Measurements from ENCODE around the gene ESR1. TPM values are rescaled to one million over a fixed set of nuclear protein-coding genes. Genes with fewer than 3 reads are reported as not detected.
A peak's percentile ranks its signal among the peaks of the same experiment; 100 is the strongest.
"Not testable (repeated sequence)": the region's sequence is repeated elsewhere in the genome, so short reads cannot be mapped to it uniquely, and the experiment has no call there.

Gene ESR1
- total and polyA plus RNA-seq, 4 donors, result 0.05 to 16.1 (median 6.3) TPM

DNA sequence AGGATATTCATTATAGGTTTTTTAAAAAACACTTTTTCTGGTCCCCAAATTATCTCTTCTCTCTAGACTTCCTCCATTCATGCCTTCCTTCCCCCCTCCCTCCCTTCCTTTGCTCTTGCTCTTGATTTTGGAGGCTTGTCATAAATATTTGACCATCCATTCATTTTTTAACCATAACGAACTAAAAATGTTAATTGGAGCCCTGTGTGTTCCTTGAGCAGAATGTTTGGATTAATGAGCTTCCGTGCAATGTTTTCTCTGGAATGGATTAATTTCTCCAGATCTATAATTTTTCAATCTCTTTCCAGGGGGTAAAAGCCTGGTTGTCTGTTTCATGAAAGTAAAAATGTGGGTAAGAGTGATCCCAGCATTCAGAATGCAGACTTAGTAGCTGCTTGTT, 155.5 kb downstream of the ESR1 start:
- Histone ChIP-seq H3K9me3 (ENCODE audit: control insufficient read depth in 4 of 4, low read length in 3 of 4) (no peaks in the 10 kb centered on the region), H3K4me3 (ENCODE audit: low read depth in 1 of 3, low read length in 3 of 3) (no peak overlapping the region), H3K27me3 (ENCODE audit: control insufficient read depth in 4 of 4, insufficient read depth in 4 of 4, low read length in 3 of 4) (no peaks in the 10 kb centered on the region), H3K9ac (ENCODE audit: low read depth in 1 of 2, low read length in 2 of 2) (no peak overlapping the region), H3K27ac (ENCODE audit: low read depth in 1 of 2, low read length in 2 of 2) (peak overlapping the region in 1 of 2 donors; percentile 20), H3K4me1 (ENCODE audit: control insufficient read depth in 4 of 4, insufficient read depth in 4 of 4, low read length in 3 of 4) (no peaks in the 10 kb centered on the region), H3K36me3 (ENCODE audit: control insufficient read depth in 4 of 4, insufficient read depth in 3 of 4, low read depth in 1 of 4, low read length in 3 of 4) (no peaks in the 10 kb centered on the region)
- no peak for DNase-seq (ENCODE audit: low spot score)
- 65% methylated on average over 2 of the region's 2 CpGs for WGBS
- TF ChIP-seq, protein P1, sequence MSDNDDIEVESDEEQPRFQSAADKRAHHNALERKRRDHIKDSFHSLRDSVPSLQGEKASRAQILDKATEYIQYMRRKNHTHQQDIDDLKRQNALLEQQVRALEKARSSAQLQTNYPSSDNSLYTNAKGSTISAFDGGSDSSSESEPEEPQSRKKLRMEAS (IDR thresholded peaks at IDR 0.05), result no peak
- no peak for TF ChIP-seq RAD21 (IDR thresholded peaks at IDR 0.05)
- no peak for TF ChIP-seq YY1 (IDR thresholded peaks at IDR 0.05)

DNA sequence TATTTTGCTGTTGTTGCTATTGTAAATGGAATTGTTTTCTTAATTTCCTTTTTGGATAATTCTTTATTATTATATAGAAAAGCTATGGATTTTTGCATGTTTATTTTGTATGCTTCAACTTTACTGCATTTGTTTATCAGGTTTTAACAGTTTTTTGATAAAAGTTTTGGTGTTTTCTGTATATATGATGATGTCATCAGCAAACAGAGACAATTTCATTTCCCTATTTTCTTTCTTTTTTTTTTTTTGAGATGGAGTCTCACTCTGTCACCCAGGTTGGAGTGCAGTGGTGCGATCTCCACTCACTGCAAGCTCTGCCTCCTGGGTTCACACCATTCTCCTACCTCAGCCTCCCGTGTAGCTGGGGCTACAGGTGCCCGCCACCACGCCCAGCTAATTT, 156.9 kb downstream of the ESR1 start:
- not testable (repeated sequence) for H3K9ac ChIP-seq (ENCODE audit: low read depth in 1 of 2, low read length in 2 of 2); H3K9me3 ChIP-seq (ENCODE audit: control insufficient read depth in 4 of 4, low read length in 3 of 4); H3K27me3 ChIP-seq (ENCODE audit: control insufficient read depth in 4 of 4, insufficient read depth in 4 of 4, low read length in 3 of 4); DNase-seq (ENCODE audit: low spot score); H3K4me3 ChIP-seq (ENCODE audit: low read depth in 1 of 3, low read length in 3 of 3); H3K36me3 ChIP-seq (ENCODE audit: control insufficient read depth in 4 of 4, insufficient read depth in 3 of 4, low read depth in 1 of 4, low read length in 3 of 4); H3K27ac ChIP-seq (ENCODE audit: low read depth in 1 of 2, low read length in 2 of 2); H3K4me1 ChIP-seq (ENCODE audit: control insufficient read depth in 4 of 4, insufficient read depth in 4 of 4, low read length in 3 of 4)
- WGBS, result 96% methylated on average over 4 of the region's 4 CpGs

DNA sequence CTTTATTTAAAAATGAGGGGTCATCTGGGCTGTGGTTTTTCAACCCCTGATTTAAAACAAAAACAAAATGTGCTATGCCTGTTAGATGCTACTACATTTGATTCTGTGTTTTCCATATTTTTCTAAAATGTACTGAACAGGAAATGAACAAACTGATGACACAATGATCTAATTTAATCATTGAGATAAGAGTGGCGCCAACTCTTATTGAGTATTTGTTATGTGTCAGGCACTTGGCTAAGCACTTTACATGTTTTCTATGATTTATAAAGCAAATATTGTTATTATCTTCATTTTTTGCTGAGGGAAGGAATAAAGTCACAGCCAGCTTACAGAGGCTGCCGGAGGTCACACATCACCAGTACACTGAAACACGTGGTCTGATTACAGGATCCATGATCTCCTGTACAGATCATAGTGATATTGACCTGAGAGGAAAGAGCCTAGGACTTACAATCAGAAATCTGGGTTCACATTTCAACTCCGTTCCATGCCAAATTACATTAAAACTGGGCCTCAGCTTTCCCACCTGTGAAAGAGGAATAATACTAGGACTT, 166.7 kb downstream of the ESR1 start:
- H3K36me3 ChIP-seq (ENCODE audit: control insufficient read depth in 4 of 4, insufficient read depth in 3 of 4, low read depth in 1 of 4, low read length in 3 of 4), result peaks cover 2 to 7% (median 4%) of the 10 kb centered on the region in 4 donors
- no peaks in the 10 kb centered on the region for H3K9me3 ChIP-seq (ENCODE audit: control insufficient read depth in 4 of 4, low read length in 3 of 4)
- no peak overlapping the region for H3K9ac ChIP-seq (ENCODE audit: low read depth in 1 of 2, low read length in 2 of 2)
- TF ChIP-seq NR2F2 (IDR thresholded peaks at IDR 0.05) (peak; percentile 58), FOXA2 (IDR thresholded peaks at IDR 0.05) (no peak)
- H3K27ac ChIP-seq (ENCODE audit: low read depth in 1 of 2, low read length in 2 of 2), result peak overlapping the region; percentile 48 to 60
- WGBS, result 82% methylated on average over 4 of the region's 4 CpGs
- H3K4me1 ChIP-seq (ENCODE audit: control insufficient read depth in 4 of 4, insufficient read depth in 4 of 4, low read length in 3 of 4), result no peaks in the 10 kb centered on the region
- no peak for DNase-seq (ENCODE audit: low spot score)
- H3K27me3 ChIP-seq (ENCODE audit: control insufficient read depth in 4 of 4, insufficient read depth in 4 of 4, low read length in 3 of 4), result no peaks in the 10 kb centered on the region
- H3K4me3 ChIP-seq (ENCODE audit: low read depth in 1 of 3, low read length in 3 of 3), result no peak overlapping the region

DNA sequence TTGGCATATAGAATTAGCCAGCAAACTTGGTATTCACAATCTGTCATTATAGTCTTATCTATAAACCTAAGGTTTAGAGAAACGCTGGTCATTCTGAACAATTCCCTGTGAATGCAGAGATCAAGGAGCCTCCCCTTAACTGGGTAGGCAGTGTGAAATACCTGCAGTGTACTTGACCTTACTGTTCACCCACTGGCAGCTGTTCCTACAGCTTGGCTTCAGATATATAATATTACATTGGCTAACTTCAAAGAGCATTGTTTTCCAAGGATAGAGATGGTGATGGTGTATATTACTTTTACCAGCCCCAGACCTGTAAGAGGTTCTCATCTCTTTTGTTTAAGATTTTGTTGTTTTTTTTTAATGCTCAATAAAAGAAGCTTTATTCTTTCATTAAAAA, 168.3 kb downstream of the ESR1 start:
- Histone ChIP-seq H3K27ac (ENCODE audit: low read depth in 1 of 2, low read length in 2 of 2) (no peak overlapping the region), H3K9me3 (ENCODE audit: control insufficient read depth in 4 of 4, low read length in 3 of 4) (no peaks in the 10 kb centered on the region), H3K4me3 (ENCODE audit: low read depth in 1 of 3, low read length in 3 of 3) (no peak overlapping the region), H3K36me3 (ENCODE audit: control insufficient read depth in 4 of 4, insufficient read depth in 3 of 4, low read depth in 1 of 4, low read length in 3 of 4) (peaks cover 0 to 2% (median 1%) of the 10 kb centered on the region in 4 donors), H3K27me3 (ENCODE audit: control insufficient read depth in 4 of 4, insufficient read depth in 4 of 4, low read length in 3 of 4) (no peaks in the 10 kb centered on the region), H3K4me1 (ENCODE audit: control insufficient read depth in 4 of 4, insufficient read depth in 4 of 4, low read length in 3 of 4) (no peaks in the 10 kb centered on the region), H3K9ac (ENCODE audit: low read depth in 1 of 2, low read length in 2 of 2) (no peak overlapping the region)
- DNase-seq (ENCODE audit: low spot score), result no peak
- 79% methylated on average over 1 of the region's 1 CpG for WGBS
- TF ChIP-seq, protein P1 (IDR thresholded peaks at IDR 0.05), result no peak
- TF ChIP-seq FOXA2 (IDR thresholded peaks at IDR 0.05) (no peak), TAF1 (conservative IDR thresholded peaks at IDR 0.05) (no peak), YY1 (IDR thresholded peaks at IDR 0.05) (no peak), EGR1 (IDR thresholded peaks at IDR 0.05; ENCODE audit: low read depth in 2 of 2) (no peak), GABPA (IDR thresholded peaks at IDR 0.05 in 1 of 2, conservative IDR thresholded peaks at IDR 0.05 in 1 of 2) (no peak), RAD21 (IDR thresholded peaks at IDR 0.05) (no peak), HNF4G (IDR thresholded peaks at IDR 0.05) (no peak), HNF4A (conservative IDR thresholded peaks at IDR 0.05) (no peak), NR2F2 (IDR thresholded peaks at IDR 0.05) (no peak), SP1 (IDR thresholded peaks at IDR 0.05) (no peak)
- TF ChIP-seq, protein P2, sequence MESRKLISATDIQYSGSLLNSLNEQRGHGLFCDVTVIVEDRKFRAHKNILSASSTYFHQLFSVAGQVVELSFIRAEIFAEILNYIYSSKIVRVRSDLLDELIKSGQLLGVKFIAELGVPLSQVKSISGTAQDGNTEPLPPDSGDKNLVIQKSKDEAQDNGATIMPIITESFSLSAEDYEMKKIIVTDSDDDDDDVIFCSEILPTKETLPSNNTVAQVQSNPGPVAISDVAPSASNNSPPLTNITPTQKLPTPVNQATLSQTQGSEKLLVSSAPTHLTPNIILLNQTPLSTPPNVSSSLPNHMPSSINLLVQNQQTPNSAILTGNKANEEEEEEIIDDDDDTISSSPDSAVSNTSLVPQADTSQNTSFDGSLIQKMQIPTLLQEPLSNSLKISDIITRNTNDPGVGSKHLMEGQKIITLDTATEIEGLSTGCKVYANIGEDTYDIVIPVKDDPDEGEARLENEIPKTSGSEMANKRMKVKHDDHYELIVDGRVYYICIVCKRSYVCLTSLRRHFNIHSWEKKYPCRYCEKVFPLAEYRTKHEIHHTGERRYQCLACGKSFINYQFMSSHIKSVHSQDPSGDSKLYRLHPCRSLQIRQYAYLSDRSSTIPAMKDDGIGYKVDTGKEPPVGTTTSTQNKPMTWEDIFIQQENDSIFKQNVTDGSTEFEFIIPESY (IDR thresholded peaks at IDR 0.05), result no peak
- TF ChIP-seq, protein P3, sequence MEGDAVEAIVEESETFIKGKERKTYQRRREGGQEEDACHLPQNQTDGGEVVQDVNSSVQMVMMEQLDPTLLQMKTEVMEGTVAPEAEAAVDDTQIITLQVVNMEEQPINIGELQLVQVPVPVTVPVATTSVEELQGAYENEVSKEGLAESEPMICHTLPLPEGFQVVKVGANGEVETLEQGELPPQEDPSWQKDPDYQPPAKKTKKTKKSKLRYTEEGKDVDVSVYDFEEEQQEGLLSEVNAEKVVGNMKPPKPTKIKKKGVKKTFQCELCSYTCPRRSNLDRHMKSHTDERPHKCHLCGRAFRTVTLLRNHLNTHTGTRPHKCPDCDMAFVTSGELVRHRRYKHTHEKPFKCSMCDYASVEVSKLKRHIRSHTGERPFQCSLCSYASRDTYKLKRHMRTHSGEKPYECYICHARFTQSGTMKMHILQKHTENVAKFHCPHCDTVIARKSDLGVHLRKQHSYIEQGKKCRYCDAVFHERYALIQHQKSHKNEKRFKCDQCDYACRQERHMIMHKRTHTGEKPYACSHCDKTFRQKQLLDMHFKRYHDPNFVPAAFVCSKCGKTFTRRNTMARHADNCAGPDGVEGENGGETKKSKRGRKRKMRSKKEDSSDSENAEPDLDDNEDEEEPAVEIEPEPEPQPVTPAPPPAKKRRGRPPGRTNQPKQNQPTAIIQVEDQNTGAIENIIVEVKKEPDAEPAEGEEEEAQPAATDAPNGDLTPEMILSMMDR (IDR thresholded peaks at IDR 0.05; ENCODE audit: low read depth, low read length, missing input control), result no peak
- TF ChIP-seq, protein P4, sequence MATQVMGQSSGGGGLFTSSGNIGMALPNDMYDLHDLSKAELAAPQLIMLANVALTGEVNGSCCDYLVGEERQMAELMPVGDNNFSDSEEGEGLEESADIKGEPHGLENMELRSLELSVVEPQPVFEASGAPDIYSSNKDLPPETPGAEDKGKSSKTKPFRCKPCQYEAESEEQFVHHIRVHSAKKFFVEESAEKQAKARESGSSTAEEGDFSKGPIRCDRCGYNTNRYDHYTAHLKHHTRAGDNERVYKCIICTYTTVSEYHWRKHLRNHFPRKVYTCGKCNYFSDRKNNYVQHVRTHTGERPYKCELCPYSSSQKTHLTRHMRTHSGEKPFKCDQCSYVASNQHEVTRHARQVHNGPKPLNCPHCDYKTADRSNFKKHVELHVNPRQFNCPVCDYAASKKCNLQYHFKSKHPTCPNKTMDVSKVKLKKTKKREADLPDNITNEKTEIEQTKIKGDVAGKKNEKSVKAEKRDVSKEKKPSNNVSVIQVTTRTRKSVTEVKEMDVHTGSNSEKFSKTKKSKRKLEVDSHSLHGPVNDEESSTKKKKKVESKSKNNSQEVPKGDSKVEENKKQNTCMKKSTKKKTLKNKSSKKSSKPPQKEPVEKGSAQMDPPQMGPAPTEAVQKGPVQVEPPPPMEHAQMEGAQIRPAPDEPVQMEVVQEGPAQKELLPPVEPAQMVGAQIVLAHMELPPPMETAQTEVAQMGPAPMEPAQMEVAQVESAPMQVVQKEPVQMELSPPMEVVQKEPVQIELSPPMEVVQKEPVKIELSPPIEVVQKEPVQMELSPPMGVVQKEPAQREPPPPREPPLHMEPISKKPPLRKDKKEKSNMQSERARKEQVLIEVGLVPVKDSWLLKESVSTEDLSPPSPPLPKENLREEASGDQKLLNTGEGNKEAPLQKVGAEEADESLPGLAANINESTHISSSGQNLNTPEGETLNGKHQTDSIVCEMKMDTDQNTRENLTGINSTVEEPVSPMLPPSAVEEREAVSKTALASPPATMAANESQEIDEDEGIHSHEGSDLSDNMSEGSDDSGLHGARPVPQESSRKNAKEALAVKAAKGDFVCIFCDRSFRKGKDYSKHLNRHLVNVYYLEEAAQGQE (IDR thresholded peaks at IDR 0.05), result no peak
- TF ChIP-seq, protein P5, sequence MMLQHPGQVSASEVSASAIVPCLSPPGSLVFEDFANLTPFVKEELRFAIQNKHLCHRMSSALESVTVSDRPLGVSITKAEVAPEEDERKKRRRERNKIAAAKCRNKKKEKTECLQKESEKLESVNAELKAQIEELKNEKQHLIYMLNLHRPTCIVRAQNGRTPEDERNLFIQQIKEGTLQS (IDR thresholded peaks at IDR 0.05), result no peak
